Parathyroid adenoma (tissue), 2 donors: ENCODE results near the gene TRDN.

Source experiments
- H2AFZ ChIP-seq: fragments of 300-600 bp; sonication (generic); one replicate; pipeline ENCODE4 v1.7.0; 2017; ENCODE audit warnings: antibody characterized with exemption, mild to moderate bottlenecking
- H3K27ac ChIP-seq: fragments of 300-600 bp; sonication (generic); one replicate; pipeline ENCODE4 v1.7.0; 2017
- H3K27me3 ChIP-seq: fragments of 300-600 bp; sonication (generic); one replicate; pipeline ENCODE4 v1.7.0; 2017; ENCODE audit warnings: low read length; ENCODE audit not compliant: control insufficient read depth, insufficient read depth
- H3K36me3 ChIP-seq: fragments of 300-600 bp; sonication (generic); one replicate; pipeline ENCODE4 v1.7.0; 2017; ENCODE audit warnings: low read length; ENCODE audit not compliant: control insufficient read depth, insufficient read depth
- H3K4me1 ChIP-seq: fragments of 300-600 bp; sonication (generic); one replicate; pipeline ENCODE4 v1.7.0; 2017; ENCODE audit warnings: control low read depth
- H3K4me2 ChIP-seq: fragments of 300-600 bp; sonication (generic); one replicate; pipeline ENCODE4 v1.7.0; 2017; ENCODE audit warnings: low read length
- H3K4me3 ChIP-seq: fragments of 300-600 bp; sonication (generic); one replicate; pipeline ENCODE4 v1.7.0; 2017; ENCODE audit warnings: low read depth, low read length
- H3K79me2 ChIP-seq: fragments of 300-600 bp; sonication (generic); one replicate; pipeline ENCODE4 v1.7.0; 2017; ENCODE audit warnings: control low read depth
- H3K9ac ChIP-seq: fragments of 300-600 bp; sonication (generic); one replicate; pipeline ENCODE4 v1.7.0; 2017; ENCODE audit warnings: mild to moderate bottlenecking
- H3K9me3 ChIP-seq: fragments of 300-600 bp; sonication (generic); one replicate; pipeline ENCODE4 v1.7.0; 2017; ENCODE audit warnings: low read length; ENCODE audit not compliant: control insufficient read depth
- CTCF ChIP-seq: fragments of 300-600 bp; sonication (generic); IDR thresholded peaks from one replicate; pipeline ENCODE4 v1.7.0; 2017; ENCODE audit warnings: antibody characterized with exemption, mild to moderate bottlenecking
- donor health status: primary hyperparathyroidism.

TRDN gene

GRCh38 chr6:123625696-123626095 is 11.1 kb downstream of the TRDN start:
- H3K4me1 ChIP-seq = no peaks in the 10 kb centered on the region
- no peaks in the 10 kb centered on the region for H3K36me3 ChIP-seq
- no peak for TF ChIP-seq CTCF
- H3K4me2 ChIP-seq = no peak overlapping the region
- H3K79me2 ChIP-seq = no peaks in the 10 kb centered on the region
- no peak overlapping the region for H3K27ac ChIP-seq
- H2AFZ ChIP-seq = no peak overlapping the region
- H3K9ac ChIP-seq = no peak overlapping the region
- H3K9me3 ChIP-seq = no peaks in the 10 kb centered on the region
- no peaks in the 10 kb centered on the region for H3K27me3 ChIP-seq
- H3K4me3 ChIP-seq = no peak overlapping the region

DNA sequence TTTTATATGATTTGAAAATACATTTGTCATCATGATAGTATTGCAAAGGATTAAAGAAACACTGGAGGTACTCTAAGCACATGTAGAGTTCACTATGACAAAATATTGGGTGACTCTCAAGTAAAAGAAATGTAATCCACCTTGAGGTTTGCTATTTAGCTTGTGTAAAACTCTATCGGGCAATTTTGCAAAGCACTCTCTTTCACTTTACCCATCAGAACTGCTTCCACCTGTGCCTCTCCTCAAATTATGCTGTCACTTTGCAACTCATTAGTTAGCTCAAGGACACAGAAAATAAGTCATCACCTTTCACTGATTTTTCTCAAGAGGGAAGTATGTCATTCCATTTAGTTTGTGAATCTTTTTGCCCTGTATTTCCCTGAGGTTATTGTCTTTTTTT is 14.0 kb downstream of the TRDN start:
- Histone ChIP-seq H2AFZ (no peak overlapping the region), H3K27ac (no peak overlapping the region), H3K4me2 (no peak overlapping the region), H3K9me3 (no peaks in the 10 kb centered on the region), H3K36me3 (no peaks in the 10 kb centered on the region), H3K79me2 (no peaks in the 10 kb centered on the region), H3K27me3 (no peaks in the 10 kb centered on the region), H3K9ac (no peak overlapping the region), H3K4me3 (no peak overlapping the region), H3K4me1 (no peaks in the 10 kb centered on the region)
- no peak for TF ChIP-seq CTCF

- no peak for TF ChIP-seq CTCF
- Histone ChIP-seq H3K27ac (no peak overlapping the region), H3K4me1 (no peaks in the 10 kb centered on the region), H3K9ac (no peak overlapping the region), H3K9me3 (no peaks in the 10 kb centered on the region), H2AFZ (no peak overlapping the region), H3K36me3 (no peaks in the 10 kb centered on the region), H3K4me2 (no peak overlapping the region), H3K79me2 (no peaks in the 10 kb centered on the region), H3K27me3 (no peaks in the 10 kb centered on the region), H3K4me3 (no peak overlapping the region)
These were observed 17.6 kb downstream of the TRDN start for GRCh38 chr6:123619156-123619555.

DNA sequence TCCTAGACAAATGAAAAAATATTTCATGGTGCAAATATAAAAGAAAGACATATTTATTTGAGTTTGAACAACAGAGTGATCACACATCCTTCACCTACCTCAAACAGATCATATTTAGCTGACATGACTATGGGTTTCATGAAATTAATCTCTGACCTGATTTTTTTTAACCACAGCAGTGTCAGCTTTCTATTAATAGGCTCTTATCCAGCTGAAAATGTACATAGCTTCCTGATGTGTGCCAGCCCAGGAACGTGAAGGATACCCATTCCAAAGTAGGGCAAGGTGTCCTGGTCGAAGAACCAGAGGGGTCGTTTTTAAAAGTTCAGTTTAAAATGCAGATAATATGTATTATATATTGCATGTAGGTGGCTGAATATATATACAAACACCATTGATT is 19.8 kb downstream of the TRDN start:
- no peak overlapping the region for H3K27ac ChIP-seq
- H3K79me2 ChIP-seq = no peaks in the 10 kb centered on the region
- H3K4me3 ChIP-seq = no peak overlapping the region
- H3K4me2 ChIP-seq = no peak overlapping the region
- no peak for TF ChIP-seq CTCF
- H3K9me3 ChIP-seq = no peaks in the 10 kb centered on the region
- H3K36me3 ChIP-seq = no peaks in the 10 kb centered on the region
- no peaks in the 10 kb centered on the region for H3K27me3 ChIP-seq
- no peaks in the 10 kb centered on the region for H3K4me1 ChIP-seq
- H2AFZ ChIP-seq = no peak overlapping the region
- no peak overlapping the region for H3K9ac ChIP-seq

GRCh38 chr6:123616016-123616415 is 20.7 kb downstream of the TRDN start:
- no peak for TF ChIP-seq CTCF
- Histone ChIP-seq H3K36me3 (no peaks in the 10 kb centered on the region), H2AFZ (no peak overlapping the region), H3K4me1 (no peaks in the 10 kb centered on the region), H3K79me2 (no peaks in the 10 kb centered on the region), H3K4me3 (no peak overlapping the region), H3K27ac (no peak overlapping the region), H3K4me2 (no peak overlapping the region), H3K9ac (no peak overlapping the region), H3K9me3 (no peaks in the 10 kb centered on the region), H3K27me3 (no peaks in the 10 kb centered on the region)
